RPMI8226 (cell line): ENCODE data around the gene COL20A1.
"Not testable (repeated sequence)": the region's sequence is repeated elsewhere in the genome, so short reads cannot be mapped to it uniquely, and the experiment has no call there.

ENCODE experiments used
- DNase-seq: peaks from one replicate; pipeline ENCODE4 v3.0.0-alpha.2; 2015

The COL20A1 gene

GRCh38 chr20:63321148-63321831, 28.3 kb downstream of the COL20A1 start:
- no peak for DNase-seq

GRCh38 chr20:63322146-63322932, 29.4 kb downstream of the COL20A1 start:
- DNase-seq, result no peak

- no peak for DNase-seq
Measured at GRCh38 chr20:63322933-63323273, 29.9 kb downstream of the COL20A1 start.

- no peak for DNase-seq
Measured at GRCh38 chr20:63323357-63323981, 30.5 kb downstream of the COL20A1 start.

GRCh38 chr20:63325021-63325471, 32.1 kb downstream of the COL20A1 start:
- DNase-seq, result no peak

GRCh38 chr20:63325554-63326313, 32.7 kb downstream of the COL20A1 start:
- no peak for DNase-seq

GRCh38 chr20:63326314-63327230, 33.6 kb downstream of the COL20A1 start:
- peak; percentile 43 for DNase-seq

- no peak for DNase-seq
Measured at GRCh38 chr20:63327231-63327745, 34.3 kb downstream of the COL20A1 start.

GRCh38 chr20:63328026-63328700, 35.2 kb downstream of the COL20A1 start:
- peak; percentile 22 for DNase-seq

GRCh38 chr20:63328718-63329275, 35.8 kb downstream of the COL20A1 start:
- DNase-seq, result no peak

- no peak for DNase-seq
Measured at GRCh38 chr20:63329331-63330083, 36.5 kb downstream of the COL20A1 start.

- DNase-seq, result no peak
Measured at GRCh38 chr20:63330084-63330760, 37.2 kb downstream of the COL20A1 start.

GRCh38 chr20:63330940-63331339, 38.0 kb downstream of the COL20A1 start:
- peak; percentile 16 for DNase-seq

- DNase-seq, result no peak
Measured at GRCh38 chr20:63331741-63332400, 38.9 kb downstream of the COL20A1 start.

GRCh38 chr20:63332488-63333240, 39.7 kb downstream of the COL20A1 start:
- no peak for DNase-seq

GRCh38 chr20:63333241-63333836, 40.4 kb downstream of the COL20A1 start:
- no peak for DNase-seq

GRCh38 chr20:63334356-63334755, 41.4 kb downstream of the COL20A1 start:
- DNase-seq, result no peak

GRCh38 chr20:63335060-63335459, 42.1 kb downstream of the COL20A1 start:
- DNase-seq, result not testable (repeated sequence)
